Measurements from ENCODE around the gene MRGPRX2. TPM values are rescaled to one million over a fixed set of nuclear protein-coding genes. Genes with fewer than 3 reads are reported as not detected.

MRGPRX2 gene
- total RNA-seq, 1 donor from 2014 or later = 0.51 TPM

- no peak for DNase-seq (ENCODE audit: low spot score)
- H3K9me3 Mint-ChIP-seq (ENCODE audit: unreplicated experiment) = no peaks in the 10 kb centered on the region
- no peak overlapping the region for H3K27ac Mint-ChIP-seq (ENCODE audit: unreplicated experiment)
- TF ChIP-seq CTCF (IDR thresholded peaks at IDR 0.05; ENCODE audit: unreplicated experiment) = no peak
- H3K4me1 Mint-ChIP-seq (ENCODE audit: unreplicated experiment) = peaks cover 19% of the 10 kb centered on the region
- H3K4me3 Mint-ChIP-seq (ENCODE audit: unreplicated experiment) = no peak overlapping the region
- no peaks in the 10 kb centered on the region for H3K36me3 Mint-ChIP-seq (ENCODE audit: low read depth, unreplicated experiment)
- H3K27me3 Mint-ChIP-seq (ENCODE audit: unreplicated experiment) = no peaks in the 10 kb centered on the region
These were observed 32.3 kb upstream of the MRGPRX2 start for GRCh38 chr11:19092850-19093249.

- Mint-ChIP-seq H3K9me3 (ENCODE audit: unreplicated experiment) (no peaks in the 10 kb centered on the region), H3K4me3 (ENCODE audit: unreplicated experiment) (no peak overlapping the region), H3K36me3 (ENCODE audit: low read depth, unreplicated experiment) (no peaks in the 10 kb centered on the region), H3K27me3 (ENCODE audit: unreplicated experiment) (no peaks in the 10 kb centered on the region), H3K4me1 (ENCODE audit: unreplicated experiment) (peaks cover 20% of the 10 kb centered on the region), H3K27ac (ENCODE audit: unreplicated experiment) (no peak overlapping the region)
- no peak for TF ChIP-seq CTCF (IDR thresholded peaks at IDR 0.05; ENCODE audit: unreplicated experiment)
- DNase-seq (ENCODE audit: low spot score) = no peak
These were observed 31.8 kb upstream of the MRGPRX2 start for GRCh38 chr11:19092342-19092741.

- H3K27me3 Mint-ChIP-seq (ENCODE audit: unreplicated experiment) = no peaks in the 10 kb centered on the region
These were observed 30.8 kb upstream of the MRGPRX2 start for GRCh38 chr11:19091366-19091765.

GRCh38 chr11:19089421-19089820 is 28.9 kb upstream of the MRGPRX2 start:
- Mint-ChIP-seq H3K4me1 (ENCODE audit: unreplicated experiment) (peaks cover 20% of the 10 kb centered on the region), H3K4me3 (ENCODE audit: unreplicated experiment) (no peak overlapping the region), H3K27ac (ENCODE audit: unreplicated experiment) (no peak overlapping the region), H3K27me3 (ENCODE audit: unreplicated experiment) (peaks cover 2% of the 10 kb centered on the region), H3K36me3 (ENCODE audit: low read depth, unreplicated experiment) (no peaks in the 10 kb centered on the region), H3K9me3 (ENCODE audit: unreplicated experiment) (no peaks in the 10 kb centered on the region)
- no peak for DNase-seq (ENCODE audit: low spot score)
- no peak for TF ChIP-seq CTCF (IDR thresholded peaks at IDR 0.05; ENCODE audit: unreplicated experiment)

More at GRCh38 chr11:19091366-19091765, 30.8 kb upstream of the MRGPRX2 start:
- H3K27ac Mint-ChIP-seq (ENCODE audit: unreplicated experiment) = peak overlapping the region; percentile 84
- DNase-seq (ENCODE audit: low spot score) = no peak
- H3K4me3 Mint-ChIP-seq (ENCODE audit: unreplicated experiment) = no peak overlapping the region
- H3K4me1 Mint-ChIP-seq (ENCODE audit: unreplicated experiment) = peaks cover 20% of the 10 kb centered on the region
- H3K9me3 Mint-ChIP-seq (ENCODE audit: unreplicated experiment) = no peaks in the 10 kb centered on the region
- H3K36me3 Mint-ChIP-seq (ENCODE audit: low read depth, unreplicated experiment) = no peaks in the 10 kb centered on the region
- no peak for TF ChIP-seq CTCF (IDR thresholded peaks at IDR 0.05; ENCODE audit: unreplicated experiment)

GRCh38 chr11:19088791-19089190 is 28.3 kb upstream of the MRGPRX2 start:
- Mint-ChIP-seq H3K4me3 (ENCODE audit: unreplicated experiment) (no peak overlapping the region), H3K9me3 (ENCODE audit: unreplicated experiment) (no peaks in the 10 kb centered on the region), H3K4me1 (ENCODE audit: unreplicated experiment) (peaks cover 20% of the 10 kb centered on the region), H3K27ac (ENCODE audit: unreplicated experiment) (no peak overlapping the region), H3K36me3 (ENCODE audit: low read depth, unreplicated experiment) (no peaks in the 10 kb centered on the region), H3K27me3 (ENCODE audit: unreplicated experiment) (peaks cover 2% of the 10 kb centered on the region)
- no peak for TF ChIP-seq CTCF (IDR thresholded peaks at IDR 0.05; ENCODE audit: unreplicated experiment)
- no peak for DNase-seq (ENCODE audit: low spot score)
